ENCODE data around the gene IGSF9.

- TF ChIP-seq, protein P1, sequence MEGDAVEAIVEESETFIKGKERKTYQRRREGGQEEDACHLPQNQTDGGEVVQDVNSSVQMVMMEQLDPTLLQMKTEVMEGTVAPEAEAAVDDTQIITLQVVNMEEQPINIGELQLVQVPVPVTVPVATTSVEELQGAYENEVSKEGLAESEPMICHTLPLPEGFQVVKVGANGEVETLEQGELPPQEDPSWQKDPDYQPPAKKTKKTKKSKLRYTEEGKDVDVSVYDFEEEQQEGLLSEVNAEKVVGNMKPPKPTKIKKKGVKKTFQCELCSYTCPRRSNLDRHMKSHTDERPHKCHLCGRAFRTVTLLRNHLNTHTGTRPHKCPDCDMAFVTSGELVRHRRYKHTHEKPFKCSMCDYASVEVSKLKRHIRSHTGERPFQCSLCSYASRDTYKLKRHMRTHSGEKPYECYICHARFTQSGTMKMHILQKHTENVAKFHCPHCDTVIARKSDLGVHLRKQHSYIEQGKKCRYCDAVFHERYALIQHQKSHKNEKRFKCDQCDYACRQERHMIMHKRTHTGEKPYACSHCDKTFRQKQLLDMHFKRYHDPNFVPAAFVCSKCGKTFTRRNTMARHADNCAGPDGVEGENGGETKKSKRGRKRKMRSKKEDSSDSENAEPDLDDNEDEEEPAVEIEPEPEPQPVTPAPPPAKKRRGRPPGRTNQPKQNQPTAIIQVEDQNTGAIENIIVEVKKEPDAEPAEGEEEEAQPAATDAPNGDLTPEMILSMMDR (IDR thresholded peaks at IDR 0.05; ENCODE audit: insufficient read depth, low read length, poor library complexity, severe bottlenecking) = no peak
- TF ChIP-seq EZH2phosphoT487 (conservative IDR thresholded peaks at IDR 0.05; ENCODE audit: low read length) = no peak
Observed at GRCh38 chr1:159882527-159882862, 62.9 kb downstream of the IGSF9 start.

All from SU-DHL-6 (cell line).